Activated T-helper 1 cell treated with anti-CD3 and anti-CD28 coated beads, Interleukin-12 subunit alpha, Interleukin-12 subunit beta, Interleukin-2, Interleukin-4 antibody, amounts not matched to agents 30 ng/mL and 10 ng/mL and 1 ng/mL, durations not matched to agents 14 hours and 24 hours and 36 hours (primary cell): ENCODE results near the gene WDR41. TPM values are rescaled to one million over a fixed set of nuclear protein-coding genes. Genes with fewer than 3 reads are reported as not detected.
"Not testable (repeated sequence)": the region's sequence is repeated elsewhere in the genome, so short reads cannot be mapped to it uniquely, and the experiment has no call there.

Experiments used
- DNase-seq: peaks from one replicate; pipeline ENCODE4 v3.0.0; 2021; ENCODE audit warnings: low spot score
- H3K27ac Mint-ChIP-seq: one replicate; pipeline ENCODE4 v1.8.0; 2021; ENCODE audit warnings: mild to moderate bottlenecking, mixed read lengths
- H3K27me3 Mint-ChIP-seq: one replicate; pipeline ENCODE4 v1.8.0; 2022; ENCODE audit warnings: mild to moderate bottlenecking, moderate library complexity, mixed read lengths; ENCODE audit not compliant: insufficient read depth
- H3K36me3 Mint-ChIP-seq: one replicate; pipeline ENCODE4 v1.8.0; 2021; ENCODE audit warnings: low read depth, mixed read lengths
- H3K4me1 Mint-ChIP-seq: one replicate; pipeline ENCODE4 v1.8.0; 2021; ENCODE audit warnings: low read depth, mixed read lengths
- H3K4me3 Mint-ChIP-seq: one replicate; pipeline ENCODE4 v1.8.0; 2021; ENCODE audit warnings: mild to moderate bottlenecking, moderate library complexity, mixed read lengths
- H3K9me3 Mint-ChIP-seq: one replicate; pipeline ENCODE4 v1.8.0; 2021; ENCODE audit warnings: mixed read lengths
- intact Hi-C: fragments of 100-400 bp; cut with micrococcal nuclease; formaldehyde crosslinking; loops from one replicate; pipeline ENCODE4 v1.15.1; 2024
- total RNA-seq: library from RNA; stranded (reverse); gene quantifications from 2 replicates; pipeline ENCODE4 v1.2.3, GENCODE V29; 2022

The WDR41 gene, protein sequence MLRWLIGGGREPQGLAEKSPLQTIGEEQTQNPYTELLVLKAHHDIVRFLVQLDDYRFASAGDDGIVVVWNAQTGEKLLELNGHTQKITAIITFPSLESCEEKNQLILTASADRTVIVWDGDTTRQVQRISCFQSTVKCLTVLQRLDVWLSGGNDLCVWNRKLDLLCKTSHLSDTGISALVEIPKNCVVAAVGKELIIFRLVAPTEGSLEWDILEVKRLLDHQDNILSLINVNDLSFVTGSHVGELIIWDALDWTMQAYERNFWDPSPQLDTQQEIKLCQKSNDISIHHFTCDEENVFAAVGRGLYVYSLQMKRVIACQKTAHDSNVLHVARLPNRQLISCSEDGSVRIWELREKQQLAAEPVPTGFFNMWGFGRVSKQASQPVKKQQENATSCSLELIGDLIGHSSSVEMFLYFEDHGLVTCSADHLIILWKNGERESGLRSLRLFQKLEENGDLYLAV
- total RNA-seq: 27.0 and 27.2 TPM in 2 replicates

DNA sequence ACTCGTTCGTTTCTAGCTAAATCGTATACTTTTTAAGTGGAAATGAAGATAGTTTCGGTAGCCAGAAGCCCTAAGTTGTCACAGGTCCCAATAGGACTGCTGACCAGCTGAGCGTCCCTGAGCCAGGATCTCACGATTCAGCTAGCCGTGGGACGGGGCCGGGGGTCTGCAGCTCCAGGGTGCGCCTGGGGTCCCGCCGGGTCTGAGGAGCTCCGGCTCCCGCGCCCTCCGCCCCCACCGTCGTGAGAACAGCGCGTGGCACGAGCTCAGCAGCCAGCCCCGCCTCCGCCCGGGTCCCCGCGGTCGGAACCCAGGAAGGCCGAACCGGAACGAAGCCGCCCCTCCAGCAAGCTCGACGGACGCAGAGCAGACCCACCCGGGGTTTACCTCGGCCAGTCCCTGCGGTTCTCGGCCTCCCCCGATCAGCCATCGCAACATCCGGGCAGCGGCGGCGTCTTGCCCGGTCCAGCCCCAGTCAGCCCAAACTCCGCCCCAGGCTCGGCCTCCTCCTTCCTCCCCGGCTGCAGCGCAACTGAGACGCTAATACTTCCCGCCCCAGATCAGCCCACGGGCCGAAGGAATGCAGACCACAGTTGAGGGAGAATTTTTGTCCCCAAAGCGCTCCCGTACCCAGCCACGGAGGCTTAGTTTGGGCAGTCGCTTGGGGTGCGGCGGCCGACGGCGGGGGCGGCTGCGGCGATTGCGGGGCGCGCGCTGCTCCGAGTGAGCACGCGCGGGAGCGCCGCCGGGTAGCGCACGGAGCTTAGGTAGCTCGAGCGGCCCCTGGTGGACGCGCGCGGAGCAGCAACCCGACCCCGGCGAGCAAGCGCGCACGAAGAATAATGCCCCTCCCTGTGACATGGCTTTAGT lies at the start of gene WDR41:
WDR41 (minus strand) TSS at position 534 of the 870 bp plus-strand sequence; CDS start at position 438, 96 bp downstream.
- H3K27ac Mint-ChIP-seq: peak within 1 kb of the TSS; percentile 90
- DNase-seq: peak; percentile 81
- H3K9me3 Mint-ChIP-seq: no peaks in the 10 kb centered on the region
- peaks cover 28% of the 10 kb centered on the region for H3K4me1 Mint-ChIP-seq
- intact Hi-C loops: loop anchor here (1.0 to 10.0 kb wide), 13 partner anchors 60 to 1745 kb away; partner anchors contain the start of genes AGGF1, AP3B1, ARSB and JMY
- H3K36me3 Mint-ChIP-seq: peaks cover 6% of the 10 kb centered on the region
- H3K4me3 Mint-ChIP-seq: peak within 1 kb of the TSS; percentile 91
- H3K27me3 Mint-ChIP-seq: peaks cover 13% of the 10 kb centered on the region

DNA sequence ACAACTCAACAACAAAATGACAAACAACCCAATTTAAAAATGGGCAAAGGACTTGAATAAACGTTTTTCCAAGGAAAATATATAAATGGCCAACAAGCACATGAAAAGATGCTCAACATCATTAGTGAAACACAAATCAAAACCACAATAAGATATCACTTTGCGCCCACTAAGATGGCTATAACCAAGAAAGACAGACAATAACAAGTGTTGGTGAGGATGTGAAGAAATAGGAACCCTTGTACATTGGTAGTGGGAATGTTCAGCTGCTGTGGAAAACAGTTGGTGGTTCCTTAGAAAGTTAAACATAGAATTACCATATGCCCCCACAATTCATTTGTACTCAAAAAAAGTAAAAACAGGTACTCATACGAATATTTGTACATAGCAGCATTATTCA lies 39.2 kb upstream of the WDR41 start:
- intact Hi-C loops: no loop called here
- H3K27ac Mint-ChIP-seq: no peak overlapping the region
- DNase-seq: no peak
- H3K9me3 Mint-ChIP-seq: no peaks in the 10 kb centered on the region
- H3K4me1 Mint-ChIP-seq: no peaks in the 10 kb centered on the region
- peaks cover 29% of the 10 kb centered on the region for H3K27me3 Mint-ChIP-seq
- H3K36me3 Mint-ChIP-seq: no peaks in the 10 kb centered on the region
- H3K4me3 Mint-ChIP-seq: no peak overlapping the region

DNA sequence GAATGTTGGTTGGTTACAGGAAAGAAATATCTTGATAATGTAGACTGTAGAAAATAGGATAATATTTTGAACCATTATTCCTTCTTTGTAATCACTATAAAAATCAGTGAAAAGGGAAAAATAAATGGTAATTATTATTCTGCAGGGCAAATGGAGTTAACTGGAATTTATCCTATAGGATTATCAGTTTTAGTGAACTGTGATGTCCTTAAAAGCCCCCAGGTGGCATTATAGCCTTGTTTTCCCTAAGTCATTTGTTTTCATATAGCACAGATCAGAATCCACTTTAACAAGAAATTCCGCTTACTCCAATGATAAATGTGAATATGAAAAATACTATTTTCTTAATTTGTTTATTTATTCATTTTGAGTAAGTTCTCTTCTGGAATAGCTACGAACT lies 26.2 kb upstream of the WDR41 start:
- H3K27ac Mint-ChIP-seq: no peak overlapping the region
- intact Hi-C loops: loop anchor here (5.0 kb wide), 1 partner anchor 784 kb away; no protein-coding TSS in a partner anchor
- peaks cover 11% of the 10 kb centered on the region for H3K27me3 Mint-ChIP-seq
- no peaks in the 10 kb centered on the region for H3K36me3 Mint-ChIP-seq
- no peaks in the 10 kb centered on the region for H3K9me3 Mint-ChIP-seq
- no peak overlapping the region for H3K4me3 Mint-ChIP-seq
- no peak for DNase-seq
- no peaks in the 10 kb centered on the region for H3K4me1 Mint-ChIP-seq

DNA sequence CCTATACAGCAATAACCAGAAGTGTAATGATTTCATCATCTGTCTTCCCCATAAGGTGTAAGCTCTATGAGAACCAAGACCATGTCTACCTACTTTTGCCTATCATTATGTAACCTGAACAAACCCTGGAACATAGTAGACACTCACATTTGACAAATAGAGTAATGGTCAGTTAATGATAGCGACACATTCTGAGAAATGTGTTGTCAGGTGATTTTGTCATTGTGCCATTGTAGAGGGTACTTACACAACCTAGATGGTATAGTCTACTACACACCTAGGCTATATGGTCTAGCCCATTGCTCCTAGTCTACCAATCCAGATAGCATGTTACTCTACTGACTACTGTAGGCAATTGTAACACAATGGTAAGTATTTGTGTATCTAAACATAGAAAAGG lies 22.3 kb upstream of the WDR41 start:
- no peak for DNase-seq
- intact Hi-C loops: no loop called here
- H3K4me1 Mint-ChIP-seq: no peaks in the 10 kb centered on the region
- no peaks in the 10 kb centered on the region for H3K36me3 Mint-ChIP-seq
- no peak overlapping the region for H3K27ac Mint-ChIP-seq
- H3K27me3 Mint-ChIP-seq: peaks cover 8% of the 10 kb centered on the region
- no peaks in the 10 kb centered on the region for H3K9me3 Mint-ChIP-seq
- H3K4me3 Mint-ChIP-seq: no peak overlapping the region

DNA sequence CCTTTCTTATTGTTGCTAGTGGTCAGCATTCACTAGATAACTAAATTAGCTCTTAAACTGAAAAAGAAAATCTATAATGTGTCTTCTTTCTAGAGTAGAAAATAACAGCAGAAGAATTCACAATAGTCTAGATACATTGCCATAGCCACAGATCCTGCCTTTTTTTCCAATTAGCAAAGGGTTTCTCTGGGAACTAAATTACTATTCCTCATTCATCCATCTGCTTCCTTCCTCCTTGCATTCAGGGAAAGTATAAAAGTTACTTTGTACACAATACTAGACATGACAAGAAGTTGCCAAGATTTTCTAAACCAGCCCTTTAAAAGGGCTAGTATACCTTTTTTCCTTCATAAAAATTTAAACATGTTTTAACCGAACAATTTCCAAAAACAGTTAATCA lies 21.2 kb upstream of the WDR41 start:
- Mint-ChIP-seq H3K9me3 (no peaks in the 10 kb centered on the region), H3K36me3 (no peaks in the 10 kb centered on the region), H3K27ac (no peak overlapping the region), H3K4me3 (no peak overlapping the region), H3K27me3 (peaks cover 8% of the 10 kb centered on the region), H3K4me1 (no peaks in the 10 kb centered on the region)
- DNase-seq: no peak
- intact Hi-C loops: no loop called here

DNA sequence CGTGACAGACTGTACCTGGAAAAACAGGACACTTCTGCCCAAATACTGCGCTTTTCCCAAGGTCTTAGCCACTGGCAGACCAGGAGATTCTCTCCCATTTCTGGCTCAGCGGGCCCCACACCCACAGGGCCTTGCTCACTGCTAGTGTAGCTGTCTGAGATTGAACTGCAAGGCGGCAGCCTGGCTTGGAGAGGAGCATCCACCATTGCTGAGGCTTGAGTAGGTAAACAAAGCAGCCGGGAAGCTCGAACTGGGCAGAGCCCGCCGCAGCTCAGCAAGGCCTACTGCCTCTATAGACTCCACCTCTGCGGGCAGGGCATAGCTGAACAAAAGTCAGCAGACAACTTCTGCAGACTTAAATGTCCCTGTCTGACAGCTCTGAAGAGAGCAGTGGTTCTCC lies 9.0 kb upstream of the WDR41 start:
- H3K27ac Mint-ChIP-seq, DNase-seq, intact Hi-C loops, H3K36me3 Mint-ChIP-seq, H3K4me1 Mint-ChIP-seq, H3K4me3 Mint-ChIP-seq: not testable (repeated sequence)
- H3K27me3 Mint-ChIP-seq: peaks cover 32% of the 10 kb centered on the region
- H3K9me3 Mint-ChIP-seq: peaks cover 19% of the 10 kb centered on the region

DNA sequence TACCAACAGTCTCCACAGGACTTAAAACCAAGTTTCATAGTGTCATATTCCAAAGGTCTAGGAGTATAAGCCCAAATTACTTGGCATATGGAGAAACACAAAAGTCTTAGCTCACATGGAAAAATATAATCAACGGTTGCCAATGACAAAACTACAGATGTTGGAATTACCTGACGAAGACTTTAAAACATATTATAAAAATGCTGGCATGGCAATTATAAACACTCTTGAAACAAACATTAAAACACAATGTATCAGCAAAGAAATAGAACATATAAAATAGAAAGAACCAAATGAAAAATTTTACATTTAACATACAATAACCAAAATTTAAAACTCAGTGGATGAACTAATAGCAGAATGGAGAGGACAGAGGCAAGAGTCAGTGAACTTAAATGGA lies 7.9 kb upstream of the WDR41 start:
- Mint-ChIP-seq H3K9me3 (peaks cover 19% of the 10 kb centered on the region), H3K27me3 (peaks cover 32% of the 10 kb centered on the region), H3K27ac (no peak overlapping the region), H3K4me3 (no peak overlapping the region), H3K36me3 (peaks cover 1% of the 10 kb centered on the region), H3K4me1 (peaks cover 9% of the 10 kb centered on the region)
- no peak for DNase-seq
- intact Hi-C loops: loop anchor here (10.0 kb wide), 1 partner anchor 1485 kb away; the partner anchor contains the start of gene ARSB

DNA sequence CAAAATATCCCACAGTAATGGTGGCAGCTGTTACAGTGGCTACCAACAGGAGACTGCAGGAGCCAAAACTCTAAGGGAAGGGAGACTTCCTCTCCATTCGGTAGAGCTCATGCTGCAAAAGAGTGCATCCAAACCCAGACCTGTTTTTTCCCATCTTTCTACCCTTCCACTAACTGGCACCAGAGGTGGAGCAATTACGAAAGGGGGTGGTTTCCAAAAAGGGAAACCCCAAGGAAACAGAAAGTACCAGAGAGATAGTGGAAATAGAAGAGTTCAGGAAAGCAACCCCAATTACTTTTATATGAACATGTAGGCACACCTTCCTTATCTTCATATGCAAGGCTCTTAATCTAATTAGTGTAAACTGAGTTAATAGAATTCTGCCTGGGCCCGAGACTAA lies 7.3 kb upstream of the WDR41 start:
- Mint-ChIP-seq H3K4me3 (no peak overlapping the region), H3K27ac (no peak overlapping the region), H3K27me3 (peaks cover 27% of the 10 kb centered on the region), H3K36me3 (peaks cover 1% of the 10 kb centered on the region), H3K9me3 (peaks cover 19% of the 10 kb centered on the region), H3K4me1 (peaks cover 14% of the 10 kb centered on the region)
- intact Hi-C loops: loop anchor here (10.0 kb wide), 1 partner anchor 1485 kb away; the partner anchor contains the start of gene ARSB
- no peak for DNase-seq

DNA sequence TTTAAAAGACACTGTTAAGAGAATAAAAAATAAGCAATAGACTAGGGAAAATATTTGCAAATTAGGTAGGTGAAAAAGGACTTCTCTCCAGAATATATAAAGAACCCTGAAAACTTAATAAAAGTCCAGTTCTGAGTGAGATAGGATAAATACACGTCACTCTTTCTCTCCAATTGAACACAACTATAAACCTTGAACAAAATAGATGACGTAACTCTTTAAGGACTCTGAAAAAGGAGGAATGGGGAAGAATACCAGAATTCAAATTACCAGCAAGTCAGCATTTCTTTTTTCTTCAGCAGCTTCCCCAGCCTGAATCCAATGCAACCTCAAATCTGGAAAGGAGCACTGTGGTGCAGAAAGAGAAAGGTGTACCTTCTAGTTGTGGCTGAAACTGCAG lies 6.8 kb upstream of the WDR41 start:
- Mint-ChIP-seq H3K27ac (no peak overlapping the region), H3K4me1 (peaks cover 14% of the 10 kb centered on the region), H3K36me3 (peaks cover 1% of the 10 kb centered on the region), H3K9me3 (peaks cover 19% of the 10 kb centered on the region), H3K27me3 (peaks cover 24% of the 10 kb centered on the region), H3K4me3 (no peak overlapping the region)
- intact Hi-C loops: loop anchor here (10.0 kb wide), 1 partner anchor 1486 kb away; the partner anchor contains the start of gene ARSB
- no peak for DNase-seq

DNA sequence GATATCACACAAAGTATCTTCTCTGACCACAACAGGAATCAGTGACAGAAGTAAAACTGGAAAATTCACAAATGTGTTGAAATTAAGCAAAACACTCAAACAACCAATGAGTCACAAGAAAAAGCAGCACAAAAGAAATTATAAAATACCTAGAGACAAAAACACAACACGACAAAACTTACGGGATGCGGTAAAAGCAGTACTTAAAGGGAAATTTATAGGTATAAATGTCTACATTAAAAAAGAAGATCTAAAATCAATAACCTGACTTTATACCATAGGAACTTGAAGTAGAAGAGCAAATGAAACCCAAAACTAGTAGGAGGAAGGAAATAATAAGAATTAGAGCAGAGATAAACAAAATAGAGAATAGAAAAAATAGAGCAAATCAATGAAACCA lies 2.8 kb upstream of the WDR41 start:
- no peak for DNase-seq
- Mint-ChIP-seq H3K27ac (no peak overlapping the region), H3K27me3 (peaks cover 21% of the 10 kb centered on the region), H3K36me3 (peaks cover 1% of the 10 kb centered on the region), H3K9me3 (no peaks in the 10 kb centered on the region), H3K4me1 (peaks cover 28% of the 10 kb centered on the region), H3K4me3 (no peak overlapping the region)
- intact Hi-C loops: loop anchor here (5.0 to 10.0 kb wide), 7 partner anchors 63 to 1742 kb away; partner anchors contain the start of genes AP3B1, ARSB, JMY and SCAMP1

DNA sequence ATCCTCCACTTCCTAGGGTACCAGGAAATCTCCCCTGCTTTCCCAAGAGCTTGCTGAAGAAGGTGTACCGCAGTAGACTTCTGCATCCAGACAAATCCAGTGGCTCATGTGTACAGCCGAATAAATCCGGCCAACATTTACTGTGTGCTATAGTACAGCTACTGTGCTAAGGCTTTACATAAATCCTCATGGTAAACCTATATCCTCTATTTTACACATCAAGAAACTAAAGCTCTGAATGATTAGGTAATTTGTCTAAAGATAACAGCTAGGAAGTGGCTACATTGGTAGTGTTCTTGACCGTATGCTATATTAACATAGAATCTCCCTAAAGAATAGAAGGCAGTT lies 511 bp upstream of the WDR41 start:
- H3K9me3 Mint-ChIP-seq: no peaks in the 10 kb centered on the region
- peak overlapping the region; percentile 91 for H3K4me3 Mint-ChIP-seq
- H3K36me3 Mint-ChIP-seq: peaks cover 4% of the 10 kb centered on the region
- intact Hi-C loops: loop anchor here (1.0 to 10.0 kb wide), 12 partner anchors 60 to 1745 kb away; partner anchors contain the start of genes AGGF1, AP3B1, ARSB and JMY
- DNase-seq: no peak
- H3K27me3 Mint-ChIP-seq: peaks cover 16% of the 10 kb centered on the region
- peaks cover 28% of the 10 kb centered on the region for H3K4me1 Mint-ChIP-seq
- peak overlapping the region; percentile 79 for H3K27ac Mint-ChIP-seq

DNA sequence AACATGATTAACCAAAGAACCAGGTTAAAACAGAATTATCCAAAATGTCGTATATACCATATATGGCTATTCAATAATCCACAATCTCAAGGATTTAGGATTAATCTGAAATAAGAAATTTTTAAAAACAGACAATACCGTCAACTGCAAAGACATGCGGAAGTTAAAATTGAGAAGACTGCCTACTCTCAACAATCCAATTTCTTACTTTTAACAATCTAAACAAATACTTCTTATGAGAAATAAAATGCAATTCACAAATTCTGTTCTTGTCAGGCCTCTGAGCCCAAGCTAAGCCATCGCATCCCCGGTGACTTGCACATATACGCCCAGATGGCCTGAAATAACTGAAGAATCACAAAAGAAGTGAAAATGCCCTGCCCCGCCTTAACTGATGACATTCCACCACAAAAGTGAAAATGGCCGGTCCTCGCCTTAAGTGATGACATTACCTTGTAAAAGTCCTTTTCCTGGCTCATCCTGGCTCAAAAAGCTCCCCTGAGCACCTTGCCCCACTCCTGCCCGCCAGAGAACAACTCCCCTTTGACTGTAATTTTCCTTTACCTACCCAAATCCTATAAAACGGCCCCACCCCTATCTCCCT lies 1.3 kb downstream of the WDR41 start:
- H3K4me1 Mint-ChIP-seq: peaks cover 28% of the 10 kb centered on the region
- H3K27me3 Mint-ChIP-seq, H3K9me3 Mint-ChIP-seq, DNase-seq, H3K36me3 Mint-ChIP-seq: not testable (repeated sequence)
- intact Hi-C loops: loop anchor here (2.0 to 10.0 kb wide), 8 partner anchors 59 to 1746 kb away; partner anchors contain the start of genes AP3B1, ARSB, JMY and SCAMP1
- peak overlapping the region; percentile 90 for H3K27ac Mint-ChIP-seq
- peak overlapping the region; percentile 91 for H3K4me3 Mint-ChIP-seq
